HG03558 (cell line): Measurements from ENCODE around the gene UBE2J2.
"Not testable (repeated sequence)": the region's sequence is repeated elsewhere in the genome, so short reads cannot be mapped to it uniquely, and the experiment has no call there.

ENCODE experiments used
- ATAC-seq: cut with Tn5 transposase; IDR thresholded peaks from one replicate; pipeline ENCODE4 v1.9.1; 2021; ENCODE audit warnings: moderate number of reproducible peaks; ENCODE audit not compliant: unreplicated experiment; ENCODE audit errors: extremely low read depth

Gene UBE2J2

DNA sequence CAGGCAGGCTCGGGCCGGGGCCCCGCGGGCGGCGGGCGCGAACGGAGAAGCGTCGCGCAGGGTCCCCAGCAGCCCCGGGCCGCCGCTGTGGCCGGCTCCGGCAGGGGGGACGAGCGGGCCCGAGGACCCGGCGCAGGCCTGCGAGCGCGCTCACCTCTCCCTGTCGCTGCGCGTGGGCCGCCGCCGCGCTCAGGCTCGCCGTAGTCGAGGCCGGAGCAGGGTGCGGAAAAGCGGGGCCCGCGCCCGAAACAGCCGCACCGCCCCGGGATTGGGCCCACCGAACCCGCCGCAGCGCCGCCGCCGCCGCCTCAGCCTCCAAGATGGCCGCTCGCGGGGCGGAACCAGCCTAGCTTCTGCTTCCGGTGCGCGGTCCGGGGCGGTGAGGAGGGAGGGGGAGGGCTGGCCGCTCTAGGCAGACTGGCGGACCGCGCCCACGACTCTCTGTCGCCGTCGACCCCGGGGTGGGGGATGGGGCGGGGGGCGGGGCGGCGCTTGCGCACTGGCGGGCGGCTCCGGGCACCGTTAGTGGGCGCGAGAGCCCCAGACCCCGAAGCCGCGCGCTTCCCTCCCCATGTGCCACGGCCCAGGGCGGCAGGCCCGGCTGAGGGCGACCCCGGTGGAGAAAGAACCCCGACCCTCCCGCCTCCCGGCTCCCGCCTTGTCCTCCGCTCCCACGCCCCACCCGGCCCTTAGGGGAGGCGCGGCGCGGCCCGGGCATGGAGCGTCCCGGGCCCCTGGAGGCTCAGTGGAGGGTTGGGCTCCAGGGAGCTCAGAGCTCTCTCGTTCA lies at the start of gene UBE2J2:
Gene UBE2J2 (minus strand): TSS at position 343 of the 787 bp plus-strand sequence. CDS start 5,862 bp downstream, outside the sequence.
- ATAC-seq = no peak

DNA sequence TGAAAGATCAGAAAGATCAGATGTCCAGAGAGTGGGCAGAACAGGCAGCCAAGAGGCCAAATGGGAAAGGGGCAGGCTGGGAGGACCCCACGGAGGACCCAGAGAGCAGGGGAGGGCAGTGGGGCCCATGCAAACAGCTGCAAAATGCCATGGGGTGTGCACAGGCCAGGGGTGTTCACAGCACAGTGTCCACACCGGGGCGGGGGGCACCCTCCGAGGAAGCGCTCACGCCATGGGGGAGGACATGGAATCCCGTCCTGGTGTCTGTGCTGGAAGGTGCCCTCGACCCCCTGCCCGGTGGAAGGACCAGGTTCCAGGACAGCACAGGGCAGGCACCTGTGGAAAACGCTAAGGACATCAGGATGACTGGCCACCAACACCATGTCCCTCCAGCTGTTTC lies 49.3 kb upstream of the UBE2J2 start:
- no peak for ATAC-seq

- no peak for ATAC-seq
Measured at GRCh38 chr1:1322418-1322817, 48.8 kb upstream of the UBE2J2 start.

DNA sequence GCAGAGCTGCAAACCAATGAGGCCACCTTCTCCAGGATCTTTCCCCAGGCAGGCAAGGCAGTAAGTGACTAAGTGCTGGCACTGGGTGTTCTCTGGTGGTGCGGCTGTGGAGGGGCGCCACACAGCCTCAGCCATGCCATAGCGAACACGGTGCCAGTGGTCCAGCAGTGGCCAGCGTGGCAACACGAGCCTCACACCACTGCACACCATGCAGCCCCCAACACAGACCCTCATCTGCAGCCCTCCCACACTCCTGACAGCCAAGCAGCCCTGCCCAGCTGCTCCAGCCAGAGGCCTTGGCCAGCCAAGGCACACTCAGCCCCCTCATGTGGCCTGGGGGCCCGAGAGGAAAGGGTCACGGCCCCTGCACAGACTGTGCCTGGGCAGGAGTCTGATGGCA lies 47.8 kb upstream of the UBE2J2 start:
- ATAC-seq = no peak

GRCh38 chr1:1320666-1321448 lies 47.2 kb upstream of the UBE2J2 start:
- ATAC-seq = no peak

DNA sequence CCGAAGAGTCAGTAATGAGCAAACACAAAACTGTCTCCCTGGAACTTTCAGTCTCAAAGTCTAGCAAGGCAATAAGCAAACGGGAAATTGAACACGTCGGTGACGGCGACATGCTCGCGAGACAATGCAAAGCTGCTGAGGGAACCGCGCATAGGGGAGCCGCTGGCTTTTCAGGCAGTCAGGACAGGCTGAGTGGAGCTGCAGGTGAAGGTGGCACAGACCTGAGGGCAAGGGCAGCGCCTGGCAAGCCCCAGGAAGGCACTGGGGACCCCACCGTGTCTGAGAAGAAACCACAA lies 45.9 kb upstream of the UBE2J2 start:
- ATAC-seq = no peak

- no peak for ATAC-seq
Measured at GRCh38 chr1:1318777-1319645, 45.4 kb upstream of the UBE2J2 start.

DNA sequence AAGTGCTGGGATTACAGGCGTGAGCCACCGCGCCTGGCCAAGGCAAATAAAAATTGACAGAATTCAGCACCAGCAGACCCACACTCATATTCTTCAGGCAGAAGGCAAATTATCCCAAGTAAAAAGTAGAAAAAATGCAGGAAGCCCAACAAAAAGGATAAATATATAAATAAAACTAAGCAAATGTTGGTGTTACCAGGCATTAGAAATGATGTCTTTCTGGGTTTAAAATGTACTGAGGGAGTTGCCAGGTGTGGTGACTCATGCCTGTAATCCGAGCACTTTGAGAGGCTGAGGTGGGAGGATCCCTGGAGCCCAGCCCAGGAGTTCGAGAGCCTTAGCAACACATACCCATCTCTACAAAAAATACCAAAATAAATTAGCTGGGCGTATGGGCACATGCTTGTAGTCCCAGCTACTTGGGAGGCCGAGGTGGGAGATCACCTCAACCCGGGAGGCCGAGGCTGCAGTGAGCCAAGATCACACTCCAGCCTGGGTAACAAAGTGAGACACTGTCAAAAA lies 44.5 kb upstream of the UBE2J2 start:
- no peak for ATAC-seq

DNA sequence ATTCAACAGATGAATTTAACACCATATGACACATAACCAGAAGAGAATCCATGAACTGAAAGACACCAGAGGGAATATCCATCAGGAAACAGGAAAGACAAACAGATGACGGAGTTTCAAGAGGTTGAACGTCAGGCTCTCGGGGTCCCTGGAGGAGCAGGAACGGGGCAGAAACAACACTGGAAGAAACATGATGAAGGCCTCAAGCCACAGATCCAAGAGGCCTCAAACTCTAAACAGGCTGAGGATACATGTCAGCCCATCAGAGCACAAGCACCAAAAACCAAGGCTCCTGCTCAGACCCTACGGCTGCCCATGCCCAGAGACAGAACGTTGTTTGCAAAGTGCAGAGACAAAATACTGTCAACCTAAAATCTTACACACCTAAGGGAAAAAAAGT lies 43.8 kb upstream of the UBE2J2 start:
- ATAC-seq = no peak

GRCh38 chr1:1316199-1316598 lies 42.5 kb upstream of the UBE2J2 start:
- not testable (repeated sequence) for ATAC-seq

DNA sequence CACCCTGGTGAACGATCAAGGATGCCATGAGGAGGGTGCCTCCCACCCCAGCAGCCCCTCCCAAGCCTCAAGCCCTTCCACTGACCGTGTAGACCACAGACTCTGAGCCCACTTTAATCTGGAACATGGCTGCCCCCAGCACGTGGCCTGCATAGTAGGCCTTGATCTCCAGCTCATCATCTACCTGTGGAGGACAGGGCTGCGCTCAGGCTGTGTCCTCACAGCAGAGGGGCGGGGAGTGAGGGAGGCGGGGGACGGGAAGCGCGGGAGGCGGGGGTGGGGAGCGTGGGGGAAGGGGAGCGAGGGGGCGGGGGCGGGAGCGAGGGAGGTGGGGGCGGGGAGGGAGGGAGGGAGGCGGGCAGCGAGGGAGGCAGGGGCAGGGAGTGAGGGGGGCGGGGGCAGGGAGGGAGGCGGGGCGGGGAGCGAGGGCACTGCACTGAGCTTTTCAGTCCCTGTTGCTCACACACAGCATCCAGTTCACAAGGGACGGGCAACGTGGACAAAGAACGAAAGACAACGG lies 41.8 kb upstream of the UBE2J2 start:
- no peak for ATAC-seq

GRCh38 chr1:1314678-1315335 lies 41.2 kb upstream of the UBE2J2 start:
- no peak for ATAC-seq

- no peak for ATAC-seq
Measured at GRCh38 chr1:1314237-1314586, 40.6 kb upstream of the UBE2J2 start.

- ATAC-seq = no peak
Measured at GRCh38 chr1:1313500-1314236, 40.0 kb upstream of the UBE2J2 start.

DNA sequence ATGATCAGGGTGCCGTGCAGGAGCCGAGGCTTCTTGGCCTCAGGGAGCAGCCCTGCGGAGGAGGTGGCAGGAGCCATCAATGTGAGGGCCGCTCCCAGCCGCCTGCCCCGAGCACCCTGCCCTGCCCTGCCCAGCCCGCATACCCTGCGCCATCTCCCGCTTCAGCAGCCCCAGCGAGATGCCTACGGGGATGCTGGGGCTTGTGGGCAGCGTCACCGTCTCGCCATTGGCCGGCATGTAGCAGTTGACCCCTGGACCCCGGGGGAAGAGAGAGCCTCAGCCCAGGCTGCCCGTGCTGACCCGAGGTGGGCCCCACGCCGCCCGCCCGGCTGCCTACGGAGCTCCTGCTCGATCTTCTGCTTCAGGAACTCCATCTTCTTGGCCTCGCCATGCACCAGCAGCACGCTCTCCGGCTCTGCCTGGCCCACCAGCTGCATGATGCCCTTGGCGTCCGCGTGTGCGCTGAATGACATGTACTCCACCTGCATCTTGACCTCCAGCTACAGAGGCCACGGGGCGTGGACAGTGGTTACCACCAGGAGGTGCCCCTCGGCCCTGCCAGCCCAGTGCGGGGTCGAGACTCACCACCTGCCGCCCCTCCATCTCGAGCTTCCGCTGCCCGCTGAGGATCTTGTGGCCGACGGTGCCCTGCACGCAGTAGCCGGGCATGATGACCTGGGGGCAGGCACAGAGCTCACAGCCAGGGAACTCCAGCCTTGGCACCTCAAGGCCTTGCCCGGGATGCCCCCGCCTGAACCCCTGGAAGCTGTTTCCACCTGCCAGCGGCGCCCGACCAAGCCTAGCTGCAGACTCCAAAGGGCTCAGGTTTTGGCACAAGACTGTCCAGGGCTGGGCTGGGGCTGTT lies 39.0 kb upstream of the UBE2J2 start:
- ATAC-seq = no peak

DNA sequence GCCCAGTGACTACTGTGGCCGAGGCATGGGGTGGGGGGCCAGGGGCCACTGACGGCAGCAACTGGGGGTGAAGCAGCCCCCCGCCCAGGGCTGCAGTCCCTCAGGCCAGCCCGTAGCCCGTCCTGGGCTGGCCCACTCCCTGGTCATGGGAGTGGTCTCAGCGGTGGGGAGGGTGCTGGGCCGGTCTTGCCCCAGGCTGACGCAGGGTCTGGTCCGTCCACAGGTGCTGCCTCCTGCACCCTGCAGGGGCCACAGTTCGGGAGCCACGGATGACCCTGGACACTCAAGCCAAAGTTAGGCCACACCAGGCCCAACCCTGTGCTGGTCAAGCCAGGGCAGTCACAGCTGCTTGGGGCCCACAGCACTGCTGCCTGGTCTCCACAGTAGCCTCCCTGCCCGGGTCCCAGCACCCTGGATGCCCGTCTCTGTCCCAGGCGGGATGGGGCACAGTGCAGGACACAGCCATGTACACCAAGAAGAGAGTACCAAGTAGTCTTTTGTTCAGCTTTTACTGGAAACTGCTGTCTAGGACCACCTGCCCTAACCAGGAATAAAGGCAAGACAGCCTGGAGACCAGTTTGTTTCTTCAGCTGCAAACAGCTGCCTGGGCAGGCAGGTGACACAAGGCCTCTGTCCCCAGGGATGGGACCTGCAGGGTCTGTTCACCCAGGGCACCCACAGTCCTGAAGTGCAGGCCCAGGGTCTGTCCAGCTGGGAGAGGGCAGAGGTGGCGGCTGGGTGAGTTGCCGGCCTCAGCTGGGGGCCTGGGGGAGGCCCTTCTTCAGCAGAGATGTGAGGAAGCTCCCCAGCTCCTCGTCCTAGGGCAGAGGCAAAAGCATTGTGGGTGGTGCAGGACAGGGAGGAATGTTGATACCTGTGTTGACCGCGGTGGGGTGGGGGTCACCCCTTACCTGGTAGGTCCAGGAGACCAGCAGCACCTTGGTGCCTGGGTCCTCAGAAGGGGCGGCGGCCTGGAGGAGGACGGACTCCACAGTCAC lies 37.8 kb upstream of the UBE2J2 start:
- no peak for ATAC-seq

GRCh38 chr1:1310476-1311053 lies 36.9 kb upstream of the UBE2J2 start:
- ATAC-seq = no peak
